ENCODE results near the gene SNCB. TPM values are rescaled to one million over a fixed set of nuclear protein-coding genes. Genes with fewer than 3 reads are reported as not detected.

SNCB gene
- total and polyA plus RNA-seq, 2 of the 13 experiments (the other 11 are each of a cell fraction or from before 2014, with no cell fraction given) = not detected

DNA sequence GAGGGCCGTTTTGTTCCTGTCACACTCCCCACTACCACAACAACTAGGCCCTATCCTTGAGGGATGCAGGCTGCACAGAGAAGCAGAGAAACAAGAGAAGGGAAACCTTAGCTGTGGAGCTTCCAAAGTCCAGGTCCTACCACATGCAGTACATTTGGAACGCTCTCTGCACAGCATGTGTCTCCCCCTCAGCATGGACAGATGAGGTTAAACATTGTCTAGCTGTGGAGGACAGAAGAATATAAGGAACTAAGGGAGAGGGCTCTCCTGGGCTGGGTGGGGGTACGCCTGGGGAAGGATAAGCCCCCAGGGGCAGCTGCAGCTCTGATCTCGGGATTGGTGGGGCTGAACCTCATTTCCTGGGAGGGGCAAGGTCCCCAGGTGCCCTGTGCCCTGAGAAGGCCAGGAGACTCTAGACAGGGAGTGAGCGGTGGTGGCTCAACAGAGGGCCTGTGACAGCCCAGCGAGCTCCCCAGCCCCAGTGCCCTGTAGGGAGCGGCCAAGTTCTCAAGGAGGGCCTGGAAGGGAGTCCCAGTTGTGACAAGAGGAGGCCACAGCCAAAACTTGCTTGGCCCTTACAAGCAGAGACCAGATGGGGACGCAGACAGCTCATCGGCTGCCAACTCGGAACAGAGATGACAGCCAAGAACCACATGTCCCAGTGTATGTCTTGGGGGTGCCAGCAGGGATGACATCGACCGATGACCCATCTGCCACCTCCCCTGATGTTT lies 47.0 kb upstream of the SNCB start (continued):
- TF ChIP-seq, protein P1, sequence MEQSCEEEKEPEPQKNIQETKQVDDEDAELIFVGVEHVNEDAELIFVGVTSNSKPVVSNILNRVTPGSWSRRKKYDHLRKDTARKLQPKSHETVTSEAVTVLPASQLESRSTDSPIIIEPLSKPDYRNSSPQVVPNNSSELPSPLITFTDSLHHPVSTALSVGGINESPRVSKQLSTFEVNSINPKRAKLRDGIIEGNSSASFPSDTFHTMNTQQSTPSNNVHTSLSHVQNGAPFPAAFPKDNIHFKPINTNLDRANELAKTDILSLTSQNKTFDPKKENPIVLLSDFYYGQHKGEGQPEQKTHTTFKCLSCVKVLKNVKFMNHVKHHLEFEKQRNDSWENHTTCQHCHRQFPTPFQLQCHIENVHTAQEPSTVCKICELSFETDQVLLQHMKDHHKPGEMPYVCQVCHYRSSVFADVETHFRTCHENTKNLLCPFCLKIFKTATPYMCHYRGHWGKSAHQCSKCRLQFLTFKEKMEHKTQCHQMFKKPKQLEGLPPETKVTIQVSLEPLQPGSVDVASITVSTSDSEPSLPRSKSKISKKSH (CRISPR knock-in tag; IDR thresholded peaks at IDR 0.05; ENCODE audit: borderline replicate concordance) = no peak
- TF ChIP-seq ZNF430 (CRISPR knock-in tag; IDR thresholded peaks at IDR 0.05) (no peak), ZNF17 (CRISPR knock-in tag; IDR thresholded peaks at IDR 0.05) (no peak), MED8 (CRISPR knock-in tag; IDR thresholded peaks at IDR 0.05; ENCODE audit: insufficient replicate concordance) (peak; percentile 5), TAF15 (IDR thresholded peaks at IDR 0.05; ENCODE audit: low read depth, low read length, poor library complexity, severe bottlenecking) (no peak), ZNF264 (CRISPR knock-in tag; IDR thresholded peaks at IDR 0.05) (peak; percentile 50; the same call in 1 of the 2 replicates), RFXANK (CRISPR knock-in tag; IDR thresholded peaks at IDR 0.05) (no peak), PCBP2 (optimal IDR thresholded peaks at IDR 0.05; ENCODE audit: low read depth, low read length, poor library complexity, severe bottlenecking) (no peak), KLF13 (CRISPR knock-in tag; IDR thresholded peaks at IDR 0.05) (no peak), SNAPC2 (CRISPR knock-in tag; IDR thresholded peaks at IDR 0.05) (no peak), KDM3A (CRISPR knock-in tag; IDR thresholded peaks at IDR 0.05; ENCODE audit: low read depth) (no peak), ZMYM4 (CRISPR knock-in tag; IDR thresholded peaks at IDR 0.05) (no peak), ZNF331 (CRISPR knock-in tag; IDR thresholded peaks at IDR 0.05) (no peak), HOXD1 (CRISPR knock-in tag; IDR thresholded peaks at IDR 0.05) (no peak), ZNF547 (CRISPR knock-in tag; IDR thresholded peaks at IDR 0.05) (no peak), ZNF232 (CRISPR knock-in tag; IDR thresholded peaks at IDR 0.05; ENCODE audit: borderline replicate concordance) (0 out of 2 replicates have a peak, but pooled peaks have one; percentile 30), PHF5A (CRISPR knock-in tag; IDR thresholded peaks at IDR 0.05; ENCODE audit: low read depth, unreplicated experiment) (no peak)
- TF ChIP-seq, protein P2, sequence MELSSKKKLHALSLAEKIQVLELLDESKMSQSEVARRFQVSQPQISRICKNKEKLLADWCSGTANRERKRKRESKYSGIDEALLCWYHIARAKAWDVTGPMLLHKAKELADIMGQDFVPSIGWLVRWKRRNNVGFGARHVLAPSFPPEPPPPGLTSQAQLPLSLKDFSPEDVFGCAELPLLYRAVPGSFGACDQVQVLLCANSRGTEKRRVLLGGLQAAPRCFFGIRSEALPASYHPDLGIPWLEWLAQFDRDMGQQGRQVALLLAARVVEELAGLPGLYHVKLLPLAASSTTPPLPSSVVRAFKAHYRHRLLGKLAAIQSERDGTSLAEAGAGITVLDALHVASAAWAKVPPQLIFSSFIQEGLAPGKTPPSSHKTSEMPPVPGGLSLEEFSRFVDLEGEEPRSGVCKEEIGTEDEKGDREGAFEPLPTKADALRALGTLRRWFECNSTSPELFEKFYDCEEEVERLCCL (CRISPR knock-in tag; IDR thresholded peaks at IDR 0.05; ENCODE audit: borderline replicate concordance) = no peak
- TF ChIP-seq, protein P3, sequence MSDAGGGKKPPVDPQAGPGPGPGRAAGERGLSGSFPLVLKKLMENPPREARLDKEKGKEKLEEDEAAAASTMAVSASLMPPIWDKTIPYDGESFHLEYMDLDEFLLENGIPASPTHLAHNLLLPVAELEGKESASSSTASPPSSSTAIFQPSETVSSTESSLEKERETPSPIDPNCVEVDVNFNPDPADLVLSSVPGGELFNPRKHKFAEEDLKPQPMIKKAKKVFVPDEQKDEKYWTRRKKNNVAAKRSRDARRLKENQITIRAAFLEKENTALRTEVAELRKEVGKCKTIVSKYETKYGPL (CRISPR knock-in tag; IDR thresholded peaks at IDR 0.05) = no peak
- TF ChIP-seq, protein P4, sequence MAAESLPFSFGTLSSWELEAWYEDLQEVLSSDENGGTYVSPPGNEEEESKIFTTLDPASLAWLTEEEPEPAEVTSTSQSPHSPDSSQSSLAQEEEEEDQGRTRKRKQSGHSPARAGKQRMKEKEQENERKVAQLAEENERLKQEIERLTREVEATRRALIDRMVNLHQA (CRISPR knock-in tag; IDR thresholded peaks at IDR 0.05) = no peak
- TF ChIP-seq, protein P5, sequence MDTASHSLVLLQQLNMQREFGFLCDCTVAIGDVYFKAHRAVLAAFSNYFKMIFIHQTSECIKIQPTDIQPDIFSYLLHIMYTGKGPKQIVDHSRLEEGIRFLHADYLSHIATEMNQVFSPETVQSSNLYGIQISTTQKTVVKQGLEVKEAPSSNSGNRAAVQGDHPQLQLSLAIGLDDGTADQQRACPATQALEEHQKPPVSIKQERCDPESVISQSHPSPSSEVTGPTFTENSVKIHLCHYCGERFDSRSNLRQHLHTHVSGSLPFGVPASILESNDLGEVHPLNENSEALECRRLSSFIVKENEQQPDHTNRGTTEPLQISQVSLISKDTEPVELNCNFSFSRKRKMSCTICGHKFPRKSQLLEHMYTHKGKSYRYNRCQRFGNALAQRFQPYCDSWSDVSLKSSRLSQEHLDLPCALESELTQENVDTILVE (CRISPR knock-in tag; IDR thresholded peaks at IDR 0.05) = no peak
- TF ChIP-seq, protein P6, sequence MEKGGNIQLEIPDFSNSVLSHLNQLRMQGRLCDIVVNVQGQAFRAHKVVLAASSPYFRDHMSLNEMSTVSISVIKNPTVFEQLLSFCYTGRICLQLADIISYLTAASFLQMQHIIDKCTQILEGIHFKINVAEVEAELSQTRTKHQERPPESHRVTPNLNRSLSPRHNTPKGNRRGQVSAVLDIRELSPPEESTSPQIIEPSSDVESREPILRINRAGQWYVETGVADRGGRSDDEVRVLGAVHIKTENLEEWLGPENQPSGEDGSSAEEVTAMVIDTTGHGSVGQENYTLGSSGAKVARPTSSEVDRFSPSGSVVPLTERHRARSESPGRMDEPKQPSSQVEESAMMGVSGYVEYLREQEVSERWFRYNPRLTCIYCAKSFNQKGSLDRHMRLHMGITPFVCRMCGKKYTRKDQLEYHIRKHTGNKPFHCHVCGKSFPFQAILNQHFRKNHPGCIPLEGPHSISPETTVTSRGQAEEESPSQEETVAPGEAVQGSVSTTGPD (CRISPR knock-in tag; IDR thresholded peaks at IDR 0.05) = no peak
